ENCODE measurements around the gene TRIO. TPM values are rescaled to one million over a fixed set of nuclear protein-coding genes. Genes with fewer than 3 reads are reported as not detected.

The TRIO gene
- total RNA-seq, 2 donors from 2014 or later = 62.0 to 137 TPM

- no peak for DNase-seq
These were observed 256.0 kb downstream of the TRIO start for GRCh38 chr5:14399054-14399692.

DNA sequence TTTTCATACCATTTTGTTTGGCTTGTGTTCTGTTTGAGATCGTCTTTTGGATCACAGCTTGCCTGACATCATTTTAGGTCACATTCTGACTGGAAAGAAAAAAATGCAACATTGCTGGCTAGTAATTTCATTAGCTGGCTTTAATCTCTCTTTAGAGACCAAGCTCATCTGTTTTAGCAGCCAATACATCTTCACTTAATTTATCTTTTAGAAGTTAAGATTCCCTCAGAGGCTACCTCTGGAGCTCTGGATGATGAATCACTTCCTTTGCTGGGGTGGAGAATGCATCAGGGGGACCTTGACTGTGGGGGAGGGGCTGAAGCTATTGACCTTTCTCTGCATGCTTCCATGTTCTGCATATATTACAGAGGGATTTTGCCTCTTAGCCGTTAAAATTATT, 256.9 kb downstream of the TRIO start:
- H3K36me3 ChIP-seq (replicated peaks in 1 of 2; ENCODE audit: insufficient read depth in 1 of 2, low read depth in 2 of 2) = peaks cover 0 to 7% of the 10 kb centered on the region in 2 donors
- no peak for ATAC-seq
- no peak for TF ChIP-seq POLR2A (IDR thresholded peaks at IDR 0.05)
- TF ChIP-seq CTCF (IDR thresholded peaks at IDR 0.05) = no peak

More at GRCh38 chr5:14399054-14399692, 256.0 kb downstream of the TRIO start:
- no peak overlapping the region for H3K27ac ChIP-seq
- H3K27me3 ChIP-seq = no peaks in the 10 kb centered on the region
- H3K36me3 ChIP-seq (replicated peaks in 1 of 2; ENCODE audit: insufficient read depth in 1 of 2, low read depth in 2 of 2) = peaks cover 0 to 11% of the 10 kb centered on the region in 2 donors
- no peak overlapping the region for H3K4me3 ChIP-seq
- no peaks in the 10 kb centered on the region for H3K9me3 ChIP-seq
- intact Hi-C loops (cut with DNase I) = no loop called here
- peaks cover 11% of the 10 kb centered on the region for H3K4me1 ChIP-seq
- 45 to 50% methylated on average over 4 of the region's 4 CpGs for WGBS, 2 donors
- peak; percentile 47 for ATAC-seq
- TF ChIP-seq POLR2A (IDR thresholded peaks at IDR 0.05) (no peak), CTCF (IDR thresholded peaks at IDR 0.05) (peak; percentile 38 to 72 (median 64))

DNA sequence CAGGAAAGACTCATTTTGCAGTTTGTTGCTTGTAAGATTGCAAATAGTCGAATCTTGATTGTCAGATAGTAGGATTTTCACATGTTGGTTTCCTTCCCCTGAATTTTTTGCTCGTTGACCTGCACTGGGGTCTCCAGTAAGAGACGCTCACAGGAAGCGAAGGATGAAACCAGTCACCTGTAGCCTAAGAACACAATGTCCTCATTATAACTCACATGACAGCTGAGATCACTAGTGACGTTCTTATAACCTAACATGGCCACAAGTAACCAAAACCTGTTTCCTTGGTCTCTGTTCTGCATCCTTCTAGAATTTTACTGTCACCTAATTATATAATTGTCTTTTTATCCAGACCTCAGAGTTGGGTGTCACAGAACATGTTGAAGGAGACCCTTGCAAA, 257.5 kb downstream of the TRIO start:
- no peak for DNase-seq
- Histone ChIP-seq H3K4me1 (peaks cover 11% of the 10 kb centered on the region), H3K4me3 (no peak overlapping the region), H3K27me3 (no peaks in the 10 kb centered on the region), H3K36me3 (replicated peaks in 1 of 2; ENCODE audit: insufficient read depth in 1 of 2, low read depth in 2 of 2) (peaks cover 0 to 3% of the 10 kb centered on the region in 2 donors), H3K27ac (no peak overlapping the region), H3K9me3 (no peaks in the 10 kb centered on the region)
- intact Hi-C loops (cut with DNase I) = loop anchor here (10.0 kb wide), 1 partner anchor 64 kb away; no protein-coding TSS in a partner anchor
- no peak for ATAC-seq
- TF ChIP-seq POLR2A (IDR thresholded peaks at IDR 0.05) = no peak
- 82 to 91% methylated on average over 5 of the region's 5 CpGs for WGBS, 2 donors

More for the DNA sequence above, 256.9 kb downstream of the TRIO start:
- Histone ChIP-seq H3K4me1 (peaks cover 11% of the 10 kb centered on the region), H3K27ac (no peak overlapping the region), H3K4me3 (no peak overlapping the region), H3K27me3 (no peaks in the 10 kb centered on the region), H3K9me3 (no peaks in the 10 kb centered on the region)
- 81 to 82% methylated on average over 2 of the region's 2 CpGs for WGBS, 2 donors
- no peak for DNase-seq
- intact Hi-C loops (cut with DNase I) = loop anchor here (10.0 kb wide), 1 partner anchor 65 kb away; no protein-coding TSS in a partner anchor

GRCh38 chr5:14401639-14402038, 258.5 kb downstream of the TRIO start:
- no peaks in the 10 kb centered on the region for H3K27me3 ChIP-seq
- intact Hi-C loops (cut with DNase I) = loop anchor here (10.0 kb wide), 1 partner anchor 63 kb away; no protein-coding TSS in a partner anchor
- WGBS, 2 donors = 90 to 95% methylated on average over 3 of the region's 3 CpGs
- no peak for TF ChIP-seq POLR2A (IDR thresholded peaks at IDR 0.05)
- no peak for TF ChIP-seq CTCF (IDR thresholded peaks at IDR 0.05)
- H3K4me1 ChIP-seq = peaks cover 11% of the 10 kb centered on the region
- H3K9me3 ChIP-seq = no peaks in the 10 kb centered on the region
- H3K36me3 ChIP-seq (replicated peaks in 1 of 2; ENCODE audit: insufficient read depth in 1 of 2, low read depth in 2 of 2) = peaks cover 0 to 8% of the 10 kb centered on the region in 2 donors
- ATAC-seq (no peak), DNase-seq (no peak)
- H3K4me3 ChIP-seq = no peak overlapping the region
- H3K27ac ChIP-seq = no peak overlapping the region

- no peak for TF ChIP-seq CTCF (IDR thresholded peaks at IDR 0.05)
- no peak for TF ChIP-seq POLR2A (IDR thresholded peaks at IDR 0.05)
- H3K9me3 ChIP-seq = no peaks in the 10 kb centered on the region
- no peaks in the 10 kb centered on the region for H3K27me3 ChIP-seq
- H3K36me3 ChIP-seq (replicated peaks in 1 of 2; ENCODE audit: insufficient read depth in 1 of 2, low read depth in 2 of 2) = peaks cover 0 to 8% of the 10 kb centered on the region in 2 donors
- peaks cover 8% of the 10 kb centered on the region for H3K4me1 ChIP-seq
- intact Hi-C loops (cut with DNase I) = loop anchor here (10.0 kb wide), 1 partner anchor 62 kb away; no protein-coding TSS in a partner anchor
- no peak overlapping the region for H3K4me3 ChIP-seq
- no peak overlapping the region for H3K27ac ChIP-seq
- DNase-seq (no peak), ATAC-seq (no peak)
- WGBS, 2 donors = 86 to 95% methylated on average over 6 of the region's 6 CpGs
These were observed 259.3 kb downstream of the TRIO start for GRCh38 chr5:14402424-14402823.
